GM21515 (cell line): ENCODE results near the gene RPL37A.

Experiments used
- ATAC-seq: cut with Tn5 transposase; IDR thresholded peaks from one replicate; pipeline ENCODE4 v1.9.1; 2021; ENCODE audit not compliant: unreplicated experiment

RPL37A gene

DNA sequence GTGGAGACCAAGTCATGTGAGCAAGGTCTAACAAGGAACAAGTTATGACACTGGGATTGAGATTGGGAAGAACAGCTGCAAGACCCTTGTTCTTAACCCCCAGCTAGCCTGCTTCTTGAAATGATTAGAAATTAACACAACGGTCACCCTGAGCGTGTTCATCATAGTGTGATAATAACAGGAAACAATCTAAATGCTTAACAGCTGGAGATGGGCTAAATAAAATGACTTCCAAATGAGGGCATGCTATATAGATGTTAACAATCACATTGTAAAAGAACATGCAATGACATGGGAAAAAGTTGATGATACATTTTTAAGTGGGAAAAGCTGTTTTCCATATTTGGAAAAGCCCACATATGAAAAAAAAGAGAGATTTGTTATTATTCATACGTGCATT, 47.6 kb downstream of the RPL37A start:
- no peak for ATAC-seq

- no peak for ATAC-seq
These were observed 48.2 kb downstream of the RPL37A start for GRCh38 chr2:216546641-216547403.

GRCh38 chr2:216548901-216549331, 50.3 kb downstream of the RPL37A start:
- no peak for ATAC-seq

GRCh38 chr2:216549926-216550690, 51.5 kb downstream of the RPL37A start:
- ATAC-seq = no peak

DNA sequence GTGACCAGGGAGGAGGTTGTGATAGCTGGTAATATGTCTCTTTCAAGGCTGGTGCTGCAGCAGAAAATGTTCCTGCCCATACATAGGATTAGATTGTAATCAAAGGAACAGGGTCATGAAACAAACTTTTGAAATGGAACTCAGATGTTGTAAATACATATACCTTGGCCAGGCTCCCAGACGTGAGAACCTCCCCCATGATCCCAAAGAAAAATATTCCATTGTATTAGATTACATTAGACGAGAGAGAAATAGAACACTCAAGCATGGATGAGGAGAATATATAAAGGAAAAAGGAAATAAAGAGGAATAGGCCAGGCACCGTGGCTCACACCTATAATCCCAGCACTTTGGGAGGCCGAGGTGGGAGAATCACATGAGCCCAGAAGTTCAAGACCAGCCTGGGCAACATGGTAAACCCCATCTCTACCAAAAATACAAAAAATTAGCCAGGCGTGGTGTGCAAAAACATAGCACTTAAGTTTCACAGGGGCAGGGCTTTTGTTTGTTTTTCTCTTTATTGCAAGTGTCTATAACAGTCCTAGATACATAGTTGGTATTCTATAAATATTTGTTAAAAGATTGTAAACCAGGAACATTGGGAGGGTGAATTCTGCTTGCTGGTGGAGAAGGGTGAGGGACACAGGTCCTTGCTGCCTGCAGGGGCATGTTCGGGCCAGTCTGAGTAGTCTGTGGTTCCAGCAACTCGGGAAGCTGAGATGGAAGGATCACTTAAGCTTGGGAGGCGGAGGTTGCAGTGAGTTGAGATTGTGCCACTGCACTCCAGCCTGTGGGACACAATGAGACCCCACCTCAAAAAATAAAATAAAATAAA, 52.8 kb downstream of the RPL37A start:
- ATAC-seq = no peak

DNA sequence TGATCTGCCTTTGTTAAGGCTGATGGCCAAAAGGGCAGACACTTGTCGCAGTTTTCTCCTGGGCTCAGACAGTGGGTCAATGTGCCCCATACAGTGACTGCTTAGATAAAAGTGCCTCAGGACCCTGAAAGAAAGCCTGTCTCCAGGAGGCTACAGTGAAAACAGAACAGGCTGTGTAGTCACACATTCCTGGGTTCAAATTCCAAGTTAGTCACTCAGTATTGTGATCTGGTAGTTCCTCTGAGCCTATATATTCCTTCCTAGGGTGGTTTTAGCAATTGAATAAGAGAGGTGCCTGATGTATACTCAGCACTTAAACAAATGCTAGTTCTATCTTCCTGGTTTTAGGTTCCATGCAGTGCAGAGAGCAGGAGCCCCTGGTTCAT, 54.4 kb downstream of the RPL37A start:
- no peak for ATAC-seq
